HepG2 (cell line): Measurements from ENCODE around the gene JMJD6. TPM values are rescaled to one million over a fixed set of nuclear protein-coding genes. Genes with fewer than 3 reads are reported as not detected.

Experiments used
- ARNTL ChIP-seq: sonication (generic); formaldehyde crosslinking; IDR thresholded peaks from 2 replicates; pipeline ENCODE4 v1.4.0; 2020; ENCODE audit warnings: mild to moderate bottlenecking, missing genetic modification reagents
- DNMT1 ChIP-seq: sonication (generic); formaldehyde crosslinking; IDR thresholded peaks from 2 replicates; pipeline ENCODE4 v1.5.1; 2020; ENCODE audit warnings: mild to moderate bottlenecking, missing genetic modification reagents
- FOXA3 ChIP-seq: IDR thresholded peaks from 2 replicates; pipeline ENCODE4 v1.6.1; 2016; ENCODE audit warnings: missing genetic modification reagents, missing compliant biosample characterization
- IRF2 ChIP-seq: IDR thresholded peaks from 2 replicates; pipeline ENCODE4 v1.6.1; 2018; ENCODE audit warnings: missing genetic modification reagents, missing compliant biosample characterization
- ZFAT ChIP-seq: sonication (generic); formaldehyde crosslinking; conservative IDR thresholded peaks from 2 replicates; pipeline ENCODE4 v1.8.1; 2023; ENCODE audit warnings: missing genetic modification reagents, inconsistent platforms
- ZFP41 ChIP-seq: sonication (generic); formaldehyde crosslinking; IDR thresholded peaks from 2 replicates; pipeline ENCODE4 v1.4.0; 2020; ENCODE audit warnings: mild to moderate bottlenecking, missing genetic modification reagents, borderline replicate concordance
- ZNF180 ChIP-seq: sonication (generic); formaldehyde crosslinking; IDR thresholded peaks from 2 replicates; pipeline ENCODE4 v1.4.0; 2020; ENCODE audit warnings: low read depth, missing genetic modification reagents, borderline replicate concordance
- ZNF782 ChIP-seq: sonication (generic); formaldehyde crosslinking; IDR thresholded peaks from 2 replicates; pipeline ENCODE4 v1.4.0; 2020; ENCODE audit warnings: missing genetic modification reagents, mild to moderate bottlenecking, borderline replicate concordance
- polyA plus RNA-seq, 8 experiments: library from polyadenylated mRNA; depleted of rRNA in 3 of 8; stranded (reverse) in 7 of 8; unstranded in 1 of 8; fragments of >200 nt; fragmentation: Illumina TruSeq in 4 of 8; extraction: Trizol in 4 of 8; gene quantifications; 2 replicates each; pipeline versions ENCODE4 v1.2.1 to v1.2.3, GENCODE V29; 2011 to 2016; ENCODE audit warnings: low read depth in 4 of 8, missing spikeins in 1 of 8, mixed read lengths in 1 of 8; ENCODE audit not compliant: insufficient read depth in 1 of 8
- total RNA-seq, 5 experiments: library from RNA; depleted of rRNA; stranded (reverse); fragments of >200 nt; fragmentation: Illumina TruSeq; extraction: Trizol; gene quantifications; 2 replicates each; pipeline ENCODE4 v1.2.3, GENCODE V29; 2016; ENCODE audit warnings: low read depth in 1 of 5
- TF ChIP-seq, protein P1 (sequence below): sonication (generic); formaldehyde crosslinking; IDR thresholded peaks from 2 replicates; pipeline ENCODE4 v1.5.1; 2020; ENCODE audit warnings: mild to moderate bottlenecking, missing genetic modification reagents, moderate library complexity
- TF ChIP-seq, protein P2 (sequence below): sonication (generic); formaldehyde crosslinking; IDR thresholded peaks from 2 replicates; pipeline ENCODE4 v1.5.0; 2020; ENCODE audit warnings: missing genetic modification reagents
- TF ChIP-seq, protein P3 (sequence below), 2 experiments: fragments of 450-650 bp in 1 of 2; sonication (generic) in 1 of 2; formaldehyde crosslinking in 1 of 2; IDR thresholded peaks; 2 replicates each; pipeline versions ENCODE4 v1.6.1 to v1.8.0; 2016 to 2022; ENCODE audit warnings: antibody characterized with exemption in 1 of 2, mild to moderate bottlenecking in 1 of 2, missing genetic modification reagents in 1 of 2
- TF ChIP-seq, protein P4 (sequence below): sonication (generic); formaldehyde crosslinking; IDR thresholded peaks from 2 replicates; pipeline ENCODE4 v1.8.1; 2023; ENCODE audit warnings: missing genetic modification reagents, mild to moderate bottlenecking, borderline replicate concordance

Gene JMJD6
- total and polyA plus RNA-seq, 2 of the 13 experiments (the other 11 are each of a cell fraction or from before 2014, with no cell fraction given), result 33.6 to 41.0 TPM

DNA sequence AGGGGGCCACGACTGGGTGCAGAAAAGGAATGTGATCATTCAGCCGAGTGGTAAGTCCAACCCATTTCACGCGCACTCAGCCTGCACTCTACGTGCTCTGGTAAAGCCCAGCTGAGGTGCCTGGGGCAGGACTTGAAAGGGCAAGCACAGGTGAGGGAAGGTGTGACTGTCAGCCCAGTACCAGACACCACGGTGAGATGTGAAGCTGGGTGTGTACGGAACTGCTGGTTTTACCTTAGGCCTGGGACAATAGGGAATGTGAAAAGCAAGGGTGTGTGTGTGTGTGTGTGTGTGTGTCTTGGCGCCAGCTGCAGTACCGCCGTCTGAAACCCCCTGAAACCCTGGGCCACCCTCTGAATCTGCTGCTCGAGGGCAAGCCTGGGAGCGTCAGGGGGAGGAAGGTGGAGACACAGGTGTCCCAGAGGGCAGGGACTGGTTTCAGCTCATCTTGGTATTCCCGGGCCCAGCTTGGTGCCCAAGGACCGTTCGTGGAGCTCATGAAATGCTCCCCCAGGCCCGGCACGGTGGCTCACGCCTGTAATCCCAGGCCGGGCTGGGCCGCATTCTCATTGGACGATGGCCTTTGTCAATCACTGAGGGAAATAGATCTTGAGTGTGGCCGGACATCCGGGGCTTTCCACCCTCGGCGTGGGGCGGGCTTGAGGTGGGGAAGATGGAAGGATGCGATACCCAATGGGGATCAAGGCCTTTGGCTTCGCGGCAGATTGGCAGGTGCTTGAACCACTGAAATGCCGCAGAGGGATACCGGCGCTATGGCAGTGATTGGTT is 55.1 kb downstream of the JMJD6 start (continued):
- TF ChIP-seq, protein P1, sequence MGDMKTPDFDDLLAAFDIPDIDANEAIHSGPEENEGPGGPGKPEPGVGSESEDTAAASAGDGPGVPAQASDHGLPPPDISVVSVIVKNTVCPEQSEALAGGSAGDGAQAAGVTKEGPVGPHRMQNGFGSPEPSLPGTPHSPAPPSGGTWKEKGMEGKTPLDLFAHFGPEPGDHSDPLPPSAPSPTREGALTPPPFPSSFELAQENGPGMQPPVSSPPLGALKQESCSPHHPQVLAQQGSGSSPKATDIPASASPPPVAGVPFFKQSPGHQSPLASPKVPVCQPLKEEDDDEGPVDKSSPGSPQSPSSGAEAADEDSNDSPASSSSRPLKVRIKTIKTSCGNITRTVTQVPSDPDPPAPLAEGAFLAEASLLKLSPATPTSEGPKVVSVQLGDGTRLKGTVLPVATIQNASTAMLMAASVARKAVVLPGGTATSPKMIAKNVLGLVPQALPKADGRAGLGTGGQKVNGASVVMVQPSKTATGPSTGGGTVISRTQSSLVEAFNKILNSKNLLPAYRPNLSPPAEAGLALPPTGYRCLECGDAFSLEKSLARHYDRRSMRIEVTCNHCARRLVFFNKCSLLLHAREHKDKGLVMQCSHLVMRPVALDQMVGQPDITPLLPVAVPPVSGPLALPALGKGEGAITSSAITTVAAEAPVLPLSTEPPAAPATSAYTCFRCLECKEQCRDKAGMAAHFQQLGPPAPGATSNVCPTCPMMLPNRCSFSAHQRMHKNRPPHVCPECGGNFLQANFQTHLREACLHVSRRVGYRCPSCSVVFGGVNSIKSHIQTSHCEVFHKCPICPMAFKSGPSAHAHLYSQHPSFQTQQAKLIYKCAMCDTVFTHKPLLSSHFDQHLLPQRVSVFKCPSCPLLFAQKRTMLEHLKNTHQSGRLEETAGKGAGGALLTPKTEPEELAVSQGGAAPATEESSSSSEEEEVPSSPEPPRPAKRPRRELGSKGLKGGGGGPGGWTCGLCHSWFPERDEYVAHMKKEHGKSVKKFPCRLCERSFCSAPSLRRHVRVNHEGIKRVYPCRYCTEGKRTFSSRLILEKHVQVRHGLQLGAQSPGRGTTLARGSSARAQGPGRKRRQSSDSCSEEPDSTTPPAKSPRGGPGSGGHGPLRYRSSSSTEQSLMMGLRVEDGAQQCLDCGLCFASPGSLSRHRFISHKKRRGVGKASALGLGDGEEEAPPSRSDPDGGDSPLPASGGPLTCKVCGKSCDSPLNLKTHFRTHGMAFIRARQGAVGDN (CRISPR knock-in tag), result peak; percentile 99
- TF ChIP-seq, protein P2, sequence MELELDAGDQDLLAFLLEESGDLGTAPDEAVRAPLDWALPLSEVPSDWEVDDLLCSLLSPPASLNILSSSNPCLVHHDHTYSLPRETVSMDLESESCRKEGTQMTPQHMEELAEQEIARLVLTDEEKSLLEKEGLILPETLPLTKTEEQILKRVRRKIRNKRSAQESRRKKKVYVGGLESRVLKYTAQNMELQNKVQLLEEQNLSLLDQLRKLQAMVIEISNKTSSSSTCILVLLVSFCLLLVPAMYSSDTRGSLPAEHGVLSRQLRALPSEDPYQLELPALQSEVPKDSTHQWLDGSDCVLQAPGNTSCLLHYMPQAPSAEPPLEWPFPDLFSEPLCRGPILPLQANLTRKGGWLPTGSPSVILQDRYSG (CRISPR knock-in tag), result peak; percentile 80; the same call in 1 of the 2 replicates
- TF ChIP-seq ZFAT (no peak), ZNF782 (CRISPR knock-in tag) (peak; percentile 65; the same call in 1 of the 2 replicates), ZNF180 (CRISPR knock-in tag) (no peak), ZFP41 (CRISPR knock-in tag) (peak; percentile 79; the same call in 1 of the 2 replicates), DNMT1 (CRISPR knock-in tag) (no peak), ARNTL (peak; percentile 17; the same call in 1 of the 2 replicates), IRF2 (CRISPR knock-in tag) (peak; percentile 24; the same call in 1 of the 2 replicates), FOXA3 (CRISPR knock-in tag) (peak; percentile 11; the same call in 1 of the 2 replicates)
- TF ChIP-seq, protein P3, sequence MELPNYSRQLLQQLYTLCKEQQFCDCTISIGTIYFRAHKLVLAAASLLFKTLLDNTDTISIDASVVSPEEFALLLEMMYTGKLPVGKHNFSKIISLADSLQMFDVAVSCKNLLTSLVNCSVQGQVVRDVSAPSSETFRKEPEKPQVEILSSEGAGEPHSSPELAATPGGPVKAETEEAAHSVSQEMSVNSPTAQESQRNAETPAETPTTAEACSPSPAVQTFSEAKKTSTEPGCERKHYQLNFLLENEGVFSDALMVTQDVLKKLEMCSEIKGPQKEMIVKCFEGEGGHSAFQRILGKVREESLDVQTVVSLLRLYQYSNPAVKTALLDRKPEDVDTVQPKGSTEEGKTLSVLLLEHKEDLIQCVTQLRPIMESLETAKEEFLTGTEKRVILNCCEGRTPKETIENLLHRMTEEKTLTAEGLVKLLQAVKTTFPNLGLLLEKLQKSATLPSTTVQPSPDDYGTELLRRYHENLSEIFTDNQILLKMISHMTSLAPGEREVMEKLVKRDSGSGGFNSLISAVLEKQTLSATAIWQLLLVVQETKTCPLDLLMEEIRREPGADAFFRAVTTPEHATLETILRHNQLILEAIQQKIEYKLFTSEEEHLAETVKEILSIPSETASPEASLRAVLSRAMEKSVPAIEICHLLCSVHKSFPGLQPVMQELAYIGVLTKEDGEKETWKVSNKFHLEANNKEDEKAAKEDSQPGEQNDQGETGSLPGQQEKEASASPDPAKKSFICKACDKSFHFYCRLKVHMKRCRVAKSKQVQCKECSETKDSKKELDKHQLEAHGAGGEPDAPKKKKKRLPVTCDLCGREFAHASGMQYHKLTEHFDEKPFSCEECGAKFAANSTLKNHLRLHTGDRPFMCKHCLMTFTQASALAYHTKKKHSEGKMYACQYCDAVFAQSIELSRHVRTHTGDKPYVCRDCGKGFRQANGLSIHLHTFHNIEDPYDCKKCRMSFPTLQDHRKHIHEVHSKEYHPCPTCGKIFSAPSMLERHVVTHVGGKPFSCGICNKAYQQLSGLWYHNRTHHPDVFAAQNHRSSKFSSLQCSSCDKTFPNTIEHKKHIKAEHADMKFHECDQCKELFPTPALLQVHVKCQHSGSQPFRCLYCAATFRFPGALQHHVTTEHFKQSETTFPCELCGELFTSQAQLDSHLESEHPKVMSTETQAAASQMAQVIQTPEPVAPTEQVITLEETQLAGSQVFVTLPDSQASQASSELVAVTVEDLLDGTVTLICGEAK (IDR thresholded peaks at IDR 0.05), result peak; percentile 75
- TF ChIP-seq, protein P3 (CRISPR knock-in tag; IDR thresholded peaks at IDR 0.05), result peak; percentile 93
- TF ChIP-seq, protein P4, sequence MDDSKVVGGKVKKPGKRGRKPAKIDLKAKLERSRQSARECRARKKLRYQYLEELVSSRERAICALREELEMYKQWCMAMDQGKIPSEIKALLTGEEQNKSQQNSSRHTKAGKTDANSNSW (CRISPR knock-in tag), result peak; percentile 55; the same call in 1 of the 2 replicates
